Keratinocyte (primary cell): ENCODE results near the gene NPLOC4.

Experiments used
- EZH2 ChIP-seq: IDR thresholded peaks from one replicate; pipeline ENCODE4 v1.6.1; 2012; ENCODE audit warnings: inconsistent platforms, mild to moderate bottlenecking, low read length, moderate library complexity
- TF ChIP-seq, protein P1 (sequence below), 3 experiments: IDR thresholded peaks in 1 of 3; conservative IDR thresholded peaks in 1 of 3; optimal IDR thresholded peaks in 1 of 3; 2 replicates in 2 of 3; 3 replicates in 1 of 3; pipeline versions ENCODE3 to v1.5.1; 2011; ENCODE audit warnings: low read length in 3 of 3, mild to moderate bottlenecking in 3 of 3, moderate library complexity in 2 of 3, control low read depth in 1 of 3, inconsistent platforms in 1 of 3; ENCODE audit not compliant: insufficient read depth in 2 of 3; ENCODE audit errors: extremely low read depth in 1 of 3

DNA sequence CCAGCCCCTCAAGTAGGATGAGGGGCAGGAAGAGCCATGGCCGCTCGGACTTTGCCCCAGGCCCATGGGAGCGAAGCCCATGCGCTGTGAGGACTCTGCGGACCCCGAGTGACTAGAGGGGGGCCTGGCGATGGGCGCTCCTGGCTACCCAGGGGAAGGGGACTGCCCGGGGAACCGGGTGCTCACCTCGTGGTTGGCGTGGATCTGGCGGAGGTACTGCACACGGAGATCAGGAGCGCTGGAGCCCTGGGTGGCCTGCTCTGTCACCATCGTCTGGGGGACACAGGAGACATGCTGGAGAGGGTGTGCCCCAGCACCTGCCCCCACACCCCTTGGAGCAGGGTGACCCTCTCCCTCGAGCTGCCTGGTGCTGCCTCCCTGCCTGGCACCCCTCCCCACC is 95.8 kb downstream of the NPLOC4 start:
- TF ChIP-seq, protein P1, sequence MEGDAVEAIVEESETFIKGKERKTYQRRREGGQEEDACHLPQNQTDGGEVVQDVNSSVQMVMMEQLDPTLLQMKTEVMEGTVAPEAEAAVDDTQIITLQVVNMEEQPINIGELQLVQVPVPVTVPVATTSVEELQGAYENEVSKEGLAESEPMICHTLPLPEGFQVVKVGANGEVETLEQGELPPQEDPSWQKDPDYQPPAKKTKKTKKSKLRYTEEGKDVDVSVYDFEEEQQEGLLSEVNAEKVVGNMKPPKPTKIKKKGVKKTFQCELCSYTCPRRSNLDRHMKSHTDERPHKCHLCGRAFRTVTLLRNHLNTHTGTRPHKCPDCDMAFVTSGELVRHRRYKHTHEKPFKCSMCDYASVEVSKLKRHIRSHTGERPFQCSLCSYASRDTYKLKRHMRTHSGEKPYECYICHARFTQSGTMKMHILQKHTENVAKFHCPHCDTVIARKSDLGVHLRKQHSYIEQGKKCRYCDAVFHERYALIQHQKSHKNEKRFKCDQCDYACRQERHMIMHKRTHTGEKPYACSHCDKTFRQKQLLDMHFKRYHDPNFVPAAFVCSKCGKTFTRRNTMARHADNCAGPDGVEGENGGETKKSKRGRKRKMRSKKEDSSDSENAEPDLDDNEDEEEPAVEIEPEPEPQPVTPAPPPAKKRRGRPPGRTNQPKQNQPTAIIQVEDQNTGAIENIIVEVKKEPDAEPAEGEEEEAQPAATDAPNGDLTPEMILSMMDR (optimal IDR thresholded peaks at IDR 0.05 in 1 of 3, IDR thresholded peaks at IDR 0.05 in 1 of 3, conservative IDR thresholded peaks at IDR 0.05 in 1 of 3; ENCODE audit: extremely low read depth in 1 of 3, insufficient read depth in 2 of 3, low read length in 3 of 3) = no peak
- no peak for TF ChIP-seq EZH2
